Motor neuron (in vitro differentiated cells): ENCODE measurements around the gene TBX6. TPM values are rescaled to one million over a fixed set of nuclear protein-coding genes. Genes with fewer than 3 reads are reported as not detected.
"Not testable (repeated sequence)": the region's sequence is repeated elsewhere in the genome, so short reads cannot be mapped to it uniquely, and the experiment has no call there.

Source experiments
- ATAC-seq, 8 experiments: fragments of 200-7000 bp; cut with Tn5 transposase; replicated peaks in 6 of 8; 2 replicates each; pipeline ENCODE4 v1.8.0; 2021; ENCODE audit warnings: mild to moderate bottlenecking in 8 of 8, moderate library complexity in 8 of 8
- H3K27ac ChIP-seq, 2 donors: fragments of 250-450 bp; sonication (Bioruptor Pico); 2 replicates each; pipeline ENCODE4 v1.9.0; 2021; ENCODE audit warnings: antibody characterized with exemption in 2 of 2, mild to moderate bottlenecking in 2 of 2, moderate library complexity in 1 of 2
- H3K4me1 ChIP-seq, 2 donors: fragments of 250-450 bp; sonication (Bioruptor Pico); replicated peaks in 1 of 2; 2 replicates each; pipeline ENCODE4 v1.6.1; 2021; ENCODE audit warnings: antibody characterized with exemption in 2 of 2, mild to moderate bottlenecking in 2 of 2, moderate library complexity in 1 of 2
- H3K4me3 ChIP-seq, 5 donors: fragments of 250-450 bp; sonication (Bioruptor Pico); 2 replicates each; pipeline ENCODE4 v1.9.0; 2021; ENCODE audit warnings: antibody characterized with exemption in 5 of 5, mild to moderate bottlenecking in 5 of 5, moderate library complexity in 4 of 5
- WGBS, 10 experiments: fragments of 450-650 bp; shearing (Covaris generic); methylation state at CpG; one replicate each; pipeline ENCODE4 v1.0.0; 2022; 5-methylcytosine and 5-hydroxymethylcytosine counted together
- in situ Hi-C, 9 experiments: fragments of 400-800 bp; cut with MboI; loops; one replicate each; pipeline ENCODE4 v1.15.0; 2021; ENCODE audit warnings: low sequenced_read_pairs in 9 of 9, low pct_unique_long_range_greater_than_20kb in 2 of 9; ENCODE audit not compliant: unreplicated experiment in 9 of 9
- total RNA-seq, 8 experiments: library from RNA; unstranded; fragments of 300-600 nt; gene quantifications; 2 replicates each; pipeline versions ENCODE4 v1.2.3 to v1.2.4, GENCODE V29; 2022

The TBX6 gene
- total RNA-seq, 8 experiments from 2014 or later: 0.25 to 1.6 (median 0.63) TPM

GRCh38 chr16:30120340-30121105 is 28.8 kb upstream of the TBX6 start:
- no peak overlapping the region for H3K27ac ChIP-seq
- H3K4me1 ChIP-seq: peaks cover 2 to 3% of the 10 kb centered on the region in 2 donors
- 80 to 100% (median 93%) methylated on average over 1 to 2 of the region's 3 CpGs; no CpG with 5 or more reads in 4 of the 10 experiments for WGBS, 10 experiments
- in situ Hi-C loops: loop anchor here in 1 of 9 experiments (25.0 kb wide), 1 partner anchor 292 kb away; the partner anchor contains the start of gene ZNF771
- ATAC-seq: no peak
- no peak overlapping the region for H3K4me3 ChIP-seq

- in situ Hi-C loops: loop anchor here in 1 of 9 experiments (25.0 kb wide), 1 partner anchor 293 kb away; the partner anchor contains the start of gene ZNF771
- Histone ChIP-seq H3K4me1 (peaks cover 2 to 3% of the 10 kb centered on the region in 2 donors), H3K4me3 (no peak overlapping the region), H3K27ac (no peak overlapping the region)
- WGBS, 10 experiments: 43 to 100% (median 98%) methylated on average over 1 to 2 of the region's 2 CpGs; no CpG with 5 or more reads in 4 of the 10 experiments
- peak in 1 of 8 experiments; percentile 7 for ATAC-seq
These were observed 27.7 kb upstream of the TBX6 start for GRCh38 chr16:30119428-30119827.

- Histone ChIP-seq H3K4me1 (peaks cover 0 to 11% of the 10 kb centered on the region in 2 donors), H3K27ac (no peak overlapping the region), H3K4me3 (no peak overlapping the region)
- in situ Hi-C loops: loop anchor here in 1 of 9 experiments (25.0 kb wide), 1 partner anchor 295 kb away; the partner anchor contains the start of gene ZNF771
- WGBS, 10 experiments: 40 to 100% (median 93%) methylated on average over 1 to 9 of the region's 10 CpGs; no CpG with 5 or more reads in 5 of the 10 experiments
- ATAC-seq: no peak
These were observed 26.0 kb upstream of the TBX6 start for GRCh38 chr16:30117768-30118167.

GRCh38 chr16:30116291-30117207 is 24.8 kb upstream of the TBX6 start:
- 60 to 100% (median 93%) methylated on average over 1 to 4 of the region's 16 CpGs; no CpG with 5 or more reads in 6 of the 10 experiments for WGBS, 10 experiments
- ATAC-seq: no peak
- Histone ChIP-seq H3K4me1 (peaks cover 0 to 8% of the 10 kb centered on the region in 2 donors), H3K27ac (no peak overlapping the region), H3K4me3 (no peak overlapping the region)
- in situ Hi-C loops: loop anchor here in 1 of 9 experiments (25.0 kb wide), 1 partner anchor 296 kb away; the partner anchor contains the start of gene ZNF771

- Histone ChIP-seq H3K4me3 (no peak overlapping the region), H3K4me1 (peaks cover 0 to 8% of the 10 kb centered on the region in 2 donors), H3K27ac (no peak overlapping the region)
- 90 to 100% (median 94%) methylated on average over 2 to 6 of the region's 7 CpGs; no CpG with 5 or more reads in 6 of the 10 experiments for WGBS, 10 experiments
- in situ Hi-C loops: loop anchor here in 1 of 9 experiments (25.0 kb wide), 1 partner anchor 297 kb away; the partner anchor contains the start of gene ZNF771
- ATAC-seq: no peak
These were observed 23.5 kb upstream of the TBX6 start for GRCh38 chr16:30115238-30115637.

GRCh38 chr16:30114833-30115232 is 23.1 kb upstream of the TBX6 start:
- not testable (repeated sequence) for ATAC-seq, H3K4me1 ChIP-seq, H3K27ac ChIP-seq, H3K4me3 ChIP-seq
- in situ Hi-C loops: loop anchor here in 1 of 9 experiments (25.0 kb wide), 1 partner anchor 297 kb away; the partner anchor contains the start of gene ZNF771
- WGBS, 10 experiments: 88 to 100% (median 100%) methylated on average over 1 to 6 of the region's 7 CpGs; no CpG with 5 or more reads in 3 of the 10 experiments

GRCh38 chr16:30114411-30114810 is 22.7 kb upstream of the TBX6 start:
- in situ Hi-C loops: loop anchor here in 1 of 9 experiments (25.0 kb wide), 1 partner anchor 298 kb away; the partner anchor contains the start of gene ZNF771
- H3K4me1 ChIP-seq: peaks cover 0 to 8% of the 10 kb centered on the region in 2 donors
- 60 to 92% (median 91%) methylated on average over 1 to 4 of the region's 11 CpGs; no CpG with 5 or more reads in 7 of the 10 experiments for WGBS, 10 experiments
- H3K4me3 ChIP-seq: no peak overlapping the region
- H3K27ac ChIP-seq: no peak overlapping the region
- ATAC-seq: no peak

- WGBS, 10 experiments: 87 to 100% (median 90%) methylated on average over 1 to 7 of the region's 20 CpGs; no CpG with 5 or more reads in 7 of the 10 experiments
- ATAC-seq: peak in 3 of 8 experiments; percentile 11 to 16 (median 11)
- in situ Hi-C loops: loop anchor here in 1 of 9 experiments (25.0 kb wide), 1 partner anchor 298 kb away; the partner anchor contains the start of gene ZNF771
- peaks cover 0 to 8% of the 10 kb centered on the region in 2 donors for H3K4me1 ChIP-seq
- peak overlapping the region in 1 of 2 donors; percentile 36 for H3K27ac ChIP-seq
- no peak overlapping the region for H3K4me3 ChIP-seq
These were observed 22.1 kb upstream of the TBX6 start for GRCh38 chr16:30113711-30114333.

- 47 to 62% (median 48%) methylated on average over 5 to 11 of the region's 20 CpGs; no CpG with 5 or more reads in 7 of the 10 experiments for WGBS, 10 experiments
- no peak within 1 kb of the TSS for H3K4me3 ChIP-seq
- peak within 1 kb of the TSS in 1 of 2 donors; percentile 36 for H3K27ac ChIP-seq
- in situ Hi-C loops: loop anchor here in 1 of 9 experiments (25.0 kb wide), 1 partner anchor 299 kb away; the partner anchor contains the start of gene ZNF771
- peaks cover 0 to 8% of the 10 kb centered on the region in 2 donors for H3K4me1 ChIP-seq
- peak; percentile 30 to 93 (median 86) for ATAC-seq
These were observed 21.4 kb upstream of the TBX6 start, which contains the start of gene GDPD3 for GRCh38 chr16:30113031-30113710. Gene GDPD3, minus strand, starts transcription at chr16:30113537. Its CDS starts 59 bp downstream, at chr16:30113478.

- Histone ChIP-seq H3K4me3 (no peak overlapping the region), H3K4me1 (peaks cover 0 to 8% of the 10 kb centered on the region in 2 donors), H3K27ac (peak overlapping the region in 1 of 2 donors; percentile 28)
- 80 to 100% (median 93%) methylated on average over 1 to 3 of the region's 29 CpGs; no CpG with 5 or more reads in 6 of the 10 experiments for WGBS, 10 experiments
- in situ Hi-C loops: loop anchor here in 1 of 9 experiments (25.0 kb wide), 1 partner anchor 300 kb away; the partner anchor contains the start of gene ZNF771
- ATAC-seq: peak in 7 of 8 experiments; percentile 5 to 78 (median 20)
These were observed 20.7 kb upstream of the TBX6 start for GRCh38 chr16:30112197-30113030.
